Measurements from ENCODE around the gene OAS2. TPM values are rescaled to one million over a fixed set of nuclear protein-coding genes. Genes with fewer than 3 reads are reported as not detected.

OAS2 gene
- total RNA-seq, 2 experiments from 2014 or later = 140 to 148 TPM

Other genes with a start within 250 kb of the OAS2 start
- gene RPH3A, start 186.8 kb upstream of the OAS2 start, total RNA-seq = not detected
- gene OAS1, start 71.6 kb upstream of the OAS2 start, total RNA-seq = 10 to 100 TPM; 46.0 to 49.1 TPM
- 10 to 100 TPM; 34.6 to 37.1 TPM for gene OAS3, start 40.0 kb upstream of the OAS2 start, total RNA-seq
- 10 to 100 TPM; 11.0 to 12.4 TPM for gene DTX1, start 78.2 kb downstream of the OAS2 start, total RNA-seq
- 1 to 10 TPM; 4.4 to 4.9 TPM for gene RASAL1, start 157.2 kb downstream of the OAS2 start, total RNA-seq
- under 1 TPM; 0.90 to 0.94 TPM for gene CFAP73, start 171.2 kb downstream of the OAS2 start, total RNA-seq
- 100 to 1,000 TPM; 107 to 109 TPM for gene DDX54, start 207.0 kb downstream of the OAS2 start, total RNA-seq
- gene RITA1, start 207.2 kb downstream of the OAS2 start, total RNA-seq = 10 to 100 TPM; 18.7 to 22.0 TPM
- 10 to 100 TPM; 44.0 to 51.6 TPM for gene TPCN1, start 242.9 kb downstream of the OAS2 start, total RNA-seq